A549 (cell line): ENCODE measurements around the gene SUCNR1.

Source experiments
- CTCF ChIP-seq: fragments of >200 bp; sonication (Bioruptor Twin); formaldehyde crosslinking; IDR thresholded peaks from 3 replicates; pipeline ENCODE4 v1.5.1; 2016
- POLR2A ChIP-seq: IDR thresholded peaks from 2 replicates; pipeline ENCODE4 v1.6.1; 2012; ENCODE audit warnings: mild to moderate bottlenecking, low read length
- RCOR1 ChIP-seq: fragments of 150-350 bp; IDR thresholded peaks from 2 replicates; pipeline ENCODE4 v1.6.1; 2014; ENCODE audit warnings: antibody characterized with exemption, low read length, low read depth

DNA sequence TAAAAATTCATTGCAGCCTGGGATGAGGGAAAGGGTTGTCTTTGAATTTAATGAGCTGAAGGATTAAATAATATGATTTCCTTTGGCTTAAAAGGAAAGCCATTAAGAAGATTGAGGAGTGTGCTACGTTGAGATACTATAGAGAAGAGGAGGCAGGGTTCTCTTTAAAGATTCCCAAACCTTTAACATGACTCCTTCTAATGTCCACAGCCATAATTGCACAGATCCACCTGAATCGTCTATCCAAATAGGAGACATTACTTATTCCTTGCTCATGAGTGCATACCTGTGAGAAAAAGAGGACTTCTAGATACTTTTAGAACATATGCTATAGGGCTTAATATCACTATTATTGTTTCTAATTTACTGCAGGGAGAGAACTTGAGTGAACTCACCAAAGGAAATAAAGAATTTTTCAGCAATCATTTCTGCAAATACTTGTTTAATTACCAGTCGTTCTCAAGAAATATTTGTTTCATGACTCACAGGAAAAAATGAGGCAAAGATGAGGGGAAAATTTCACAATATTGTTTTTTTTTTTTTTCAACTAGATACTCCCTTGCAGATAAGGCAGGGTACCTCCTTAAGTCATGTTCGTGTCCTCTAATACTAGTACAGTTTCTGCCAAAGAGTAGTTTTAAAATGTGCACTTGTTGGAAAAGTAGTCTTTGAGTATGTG is 8.9 kb upstream of the SUCNR1 start:
- TF ChIP-seq CTCF (no peak), RCOR1 (no peak), POLR2A (no peak)
